ENCODE results near the gene PRSS36.
"Not testable (repeated sequence)": the region's sequence is repeated elsewhere in the genome, so short reads cannot be mapped to it uniquely, and the experiment has no call there.

The PRSS36 gene

DNA sequence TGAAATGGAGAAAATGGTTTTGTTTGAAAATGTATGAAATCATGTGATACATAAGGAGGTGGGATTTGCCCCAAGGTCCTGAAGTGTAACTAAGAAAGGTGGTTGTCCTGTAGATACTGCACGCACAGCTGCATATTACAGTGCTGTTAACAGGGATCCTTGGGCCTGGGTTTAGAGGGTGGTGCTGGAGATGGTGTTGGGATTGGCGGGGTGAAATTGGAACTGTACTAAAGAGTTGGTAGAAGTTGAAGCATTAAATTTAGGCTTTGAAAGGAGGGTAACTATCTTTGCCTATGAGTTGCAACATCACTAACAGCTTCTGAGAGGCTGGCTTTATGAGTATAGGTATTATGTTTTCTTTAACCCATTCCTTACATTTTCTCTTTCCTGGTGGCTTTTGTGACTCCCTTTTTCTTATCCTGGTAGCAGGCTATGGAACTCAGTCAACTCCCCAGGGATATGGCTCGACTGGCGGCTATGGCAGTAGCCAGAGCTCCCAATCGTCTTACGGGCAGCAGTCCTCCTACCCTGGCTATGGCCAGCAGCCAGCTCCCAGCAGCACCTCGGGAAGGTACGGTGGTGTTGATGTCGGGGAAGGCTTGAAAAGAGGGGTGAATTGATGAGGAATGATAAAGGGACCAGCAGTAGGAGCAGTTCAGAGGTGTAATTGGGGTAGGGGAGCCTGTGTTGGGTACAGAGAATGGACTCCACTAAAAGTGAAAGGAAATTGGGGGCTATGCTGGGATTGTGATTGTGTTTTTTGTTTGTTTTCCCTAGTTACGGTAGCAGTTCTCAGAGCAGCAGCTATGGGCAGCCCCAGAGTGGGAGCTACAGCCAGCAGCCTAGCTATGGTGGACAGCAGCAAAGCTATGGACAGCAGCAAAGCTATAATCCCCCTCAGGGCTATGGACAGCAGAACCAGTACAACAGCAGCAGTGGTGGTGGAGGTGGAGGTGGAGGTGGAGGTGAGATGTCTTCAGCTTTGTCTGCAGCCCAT is 33.9 kb upstream of the PRSS36 start:
- no peak for DNase-seq (ENCODE audit: low read depth)

DNA sequence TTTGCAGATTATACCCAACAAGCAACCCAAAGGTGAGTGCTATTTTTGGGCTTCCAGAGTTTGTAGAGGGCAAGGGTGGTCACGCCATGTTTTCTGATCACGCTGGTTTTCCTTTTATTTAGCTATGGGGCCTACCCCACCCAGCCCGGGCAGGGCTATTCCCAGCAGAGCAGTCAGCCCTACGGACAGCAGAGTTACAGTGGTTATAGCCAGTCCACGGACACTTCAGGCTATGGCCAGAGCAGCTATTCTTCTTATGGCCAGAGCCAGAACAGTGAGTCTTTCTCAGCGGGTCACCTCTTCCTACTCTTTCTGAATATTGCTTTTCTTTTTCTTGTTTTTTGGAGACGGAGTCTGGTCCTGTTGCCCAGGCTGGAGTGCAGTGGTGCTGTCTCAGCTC is 32.5 kb upstream of the PRSS36 start:
- DNase-seq (ENCODE audit: low read depth), result no peak

DNA sequence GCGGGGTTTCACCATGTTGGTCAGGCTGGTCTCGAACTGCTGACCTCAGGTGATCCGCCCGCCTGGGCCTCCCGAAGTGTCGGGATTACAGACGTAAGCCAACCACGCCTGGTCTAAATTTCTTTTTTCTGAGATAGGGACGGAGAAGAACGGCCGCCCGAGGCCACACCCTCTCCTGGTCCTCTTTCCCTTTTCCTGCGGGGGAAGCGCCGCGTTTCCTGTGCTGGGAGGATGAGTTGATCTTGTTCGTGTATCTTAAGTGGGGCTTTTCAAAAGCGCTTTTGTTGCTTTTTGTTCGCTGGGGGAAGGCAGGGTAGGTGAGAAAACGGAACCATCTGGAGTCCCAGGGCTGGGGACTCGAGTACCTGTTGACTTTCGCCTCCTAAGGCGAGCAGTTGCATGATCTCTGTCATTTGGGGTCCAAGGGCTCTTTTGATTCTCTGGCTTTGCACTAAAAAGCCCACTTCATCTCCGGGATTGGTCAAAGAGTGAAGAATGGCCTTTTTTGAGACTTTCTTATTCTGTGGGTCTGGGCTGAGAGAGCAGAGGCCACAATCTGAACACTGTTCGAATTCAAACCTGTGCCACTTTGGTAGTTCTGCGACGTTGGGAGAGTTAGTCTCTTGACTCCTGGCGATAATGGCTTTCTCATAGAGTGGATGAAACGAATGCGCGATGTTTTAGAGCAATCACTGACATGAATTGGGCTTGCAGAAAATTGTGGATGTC is 31.4 kb upstream of the PRSS36 start:
- no peak for DNase-seq (ENCODE audit: low read depth)

DNA sequence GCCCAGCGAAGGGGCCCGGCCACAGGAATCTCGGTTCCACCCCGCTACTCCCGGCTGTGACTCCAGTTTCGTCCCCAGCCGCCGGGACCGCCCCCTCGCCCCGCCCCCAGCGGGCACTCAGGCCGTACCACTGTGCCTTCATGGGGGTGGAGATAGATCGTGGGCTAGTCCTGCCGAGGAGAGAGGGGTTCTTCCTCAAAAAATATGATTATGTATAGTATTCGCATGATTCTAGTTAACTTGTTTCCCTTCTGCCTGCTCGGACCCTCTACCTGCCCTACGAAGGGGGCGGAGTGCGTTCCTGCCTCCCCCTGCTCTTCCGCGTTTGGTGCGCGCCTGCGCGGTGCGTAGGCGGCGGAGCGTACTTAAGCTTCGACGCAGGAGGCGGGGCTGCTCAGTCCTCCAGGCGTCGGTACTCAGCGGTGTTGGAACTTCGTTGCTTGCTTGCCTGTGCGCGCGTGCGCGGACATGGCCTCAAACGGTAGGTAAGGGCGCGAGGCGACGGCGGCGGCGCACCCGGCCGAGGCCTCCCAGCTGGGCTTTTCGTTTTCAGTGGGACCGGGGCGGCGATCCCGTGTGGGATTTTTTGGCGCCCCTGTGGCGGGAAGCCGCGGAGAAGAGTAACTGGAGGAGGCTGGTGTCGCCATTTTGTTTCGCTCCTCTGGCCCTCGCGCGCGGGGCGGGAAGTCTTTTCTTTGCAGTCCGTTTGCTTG is 30.0 kb upstream of the PRSS36 start, which contains the start of gene FUS:
Gene FUS, plus strand, starts transcription at position 393 of the 713 bp plus-strand sequence. Its CDS starts 76 bp downstream, at position 469.
- DNase-seq (ENCODE audit: low read depth), result no peak

DNA sequence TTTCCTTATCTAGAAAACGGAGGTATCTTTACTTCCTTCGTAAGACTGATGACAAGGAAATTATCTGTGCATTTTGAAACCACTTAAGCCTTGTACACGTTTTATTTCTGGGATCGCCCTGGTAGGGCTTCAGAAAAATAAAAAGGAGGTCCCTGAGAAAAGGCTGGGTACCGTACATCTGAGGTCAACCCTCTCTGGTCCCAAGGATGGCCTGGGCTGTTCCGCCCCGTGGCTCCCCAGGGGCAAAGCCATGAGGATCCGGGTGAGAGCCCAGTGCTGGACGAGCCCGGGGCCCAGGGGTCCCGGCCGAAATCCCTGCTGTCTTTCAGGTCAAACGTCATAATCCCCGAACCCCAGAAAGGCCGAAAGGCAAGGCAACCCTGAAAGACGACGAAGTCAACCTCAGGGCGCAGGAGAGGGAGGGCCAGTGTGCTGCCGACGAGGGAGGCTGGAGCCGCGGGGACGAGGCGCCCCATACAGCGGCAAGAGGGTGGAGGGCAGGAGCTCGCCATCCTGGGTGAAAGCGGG is 29.4 kb upstream of the PRSS36 start:
- no peak for DNase-seq (ENCODE audit: low read depth)

DNA sequence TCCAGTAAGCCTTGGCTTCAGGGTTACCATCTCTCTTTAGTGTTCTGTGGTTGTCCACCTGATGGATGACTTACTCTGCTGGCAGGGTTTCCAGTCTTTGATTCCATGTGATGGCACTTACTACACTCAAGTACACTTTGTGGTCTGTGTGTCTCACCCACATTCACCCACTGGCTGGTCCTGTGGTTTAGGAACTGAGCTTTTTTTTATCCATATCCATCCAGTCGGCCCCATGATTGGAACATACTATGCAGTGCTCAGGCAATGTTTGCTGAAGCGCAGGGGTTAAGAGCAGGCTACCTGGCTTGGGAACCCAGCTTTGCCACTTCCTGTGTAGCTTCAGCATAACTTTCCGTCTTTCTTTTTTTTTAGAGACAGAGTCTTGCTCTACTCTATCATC is 27.3 kb upstream of the PRSS36 start:
- DNase-seq (ENCODE audit: low read depth), result no peak

DNA sequence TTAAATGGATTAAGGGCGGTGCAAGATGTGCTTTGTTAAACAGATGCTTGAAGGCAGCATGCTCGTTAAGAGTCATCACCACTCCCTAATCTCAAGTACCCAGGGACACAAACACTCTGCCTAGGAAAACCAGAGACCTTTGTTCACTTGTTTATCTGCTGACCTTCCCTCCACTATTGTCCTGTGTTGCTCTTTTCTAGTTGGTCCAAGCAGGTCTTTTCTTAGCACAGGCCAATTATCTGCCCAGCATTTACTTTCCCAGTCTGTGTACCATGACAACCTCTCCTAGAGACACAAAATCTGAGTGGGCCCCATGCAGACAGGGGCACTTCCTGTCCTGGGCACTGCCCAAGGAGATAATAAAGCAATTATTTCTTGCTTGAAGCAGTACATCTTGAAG is 20.2 kb upstream of the PRSS36 start:
- DNase-seq (ENCODE audit: low read depth), result not testable (repeated sequence)

DNA sequence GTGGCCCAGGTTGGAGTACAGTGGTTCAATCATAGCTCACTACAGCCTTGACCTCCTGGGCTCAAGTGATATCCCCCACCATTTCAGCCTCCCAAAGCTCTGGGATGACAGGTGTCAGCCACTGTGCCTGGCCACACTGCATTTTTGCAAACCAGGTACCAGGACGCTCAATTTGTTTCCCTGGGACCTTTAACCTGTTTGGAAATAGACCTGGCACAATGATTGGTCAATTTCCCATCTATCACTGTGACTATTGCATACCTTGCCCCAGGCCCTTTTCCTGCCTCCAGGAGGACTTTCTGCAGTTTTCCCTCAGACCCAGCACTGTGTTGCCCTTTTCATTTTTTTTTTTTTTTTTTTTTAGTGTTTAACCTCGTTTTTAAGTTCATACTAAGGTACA is 19.0 kb upstream of the PRSS36 start:
- DNase-seq (ENCODE audit: low read depth), result no peak

DNA sequence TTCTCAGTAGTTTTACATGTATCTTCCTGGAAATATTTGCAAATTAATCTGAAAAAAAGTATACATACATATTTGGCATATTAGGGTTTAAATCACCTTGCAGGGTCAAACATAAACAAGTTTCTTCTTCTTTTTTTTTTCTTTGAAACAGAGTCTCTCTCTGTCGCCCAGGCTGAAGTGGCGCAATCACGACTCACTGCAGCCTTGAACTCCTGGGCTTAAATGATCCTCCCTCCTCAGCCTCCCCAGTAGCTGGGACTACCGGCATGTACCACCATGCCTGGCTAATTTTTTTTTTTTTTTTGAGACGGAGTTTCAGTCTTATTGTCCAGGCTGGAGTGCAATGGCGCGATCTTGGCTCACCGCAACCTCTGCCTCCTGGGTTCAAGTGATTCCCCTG is 17.4 kb upstream of the PRSS36 start:
- DNase-seq (ENCODE audit: low read depth), result no peak

DNA sequence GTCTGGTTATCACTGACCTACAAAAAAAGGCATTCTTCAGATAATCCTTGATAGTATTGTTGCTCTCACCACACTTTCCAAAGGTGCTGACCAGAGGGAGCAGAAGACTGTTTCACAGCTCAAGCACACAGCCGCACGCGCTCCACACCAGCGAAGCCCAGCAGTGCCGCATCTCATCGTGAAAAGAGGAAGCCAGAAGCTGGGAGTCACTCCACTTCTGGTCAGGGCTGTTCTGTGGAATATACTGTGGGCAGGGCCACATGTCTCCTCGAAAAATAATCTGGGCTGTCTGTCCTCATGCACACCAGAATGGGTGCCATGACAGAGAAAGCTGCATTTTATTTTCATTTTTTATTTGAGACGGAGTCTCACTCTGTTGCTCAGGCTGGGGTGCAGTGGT is 7.3 kb upstream of the PRSS36 start:
- DNase-seq (ENCODE audit: low read depth), result no peak

DNA sequence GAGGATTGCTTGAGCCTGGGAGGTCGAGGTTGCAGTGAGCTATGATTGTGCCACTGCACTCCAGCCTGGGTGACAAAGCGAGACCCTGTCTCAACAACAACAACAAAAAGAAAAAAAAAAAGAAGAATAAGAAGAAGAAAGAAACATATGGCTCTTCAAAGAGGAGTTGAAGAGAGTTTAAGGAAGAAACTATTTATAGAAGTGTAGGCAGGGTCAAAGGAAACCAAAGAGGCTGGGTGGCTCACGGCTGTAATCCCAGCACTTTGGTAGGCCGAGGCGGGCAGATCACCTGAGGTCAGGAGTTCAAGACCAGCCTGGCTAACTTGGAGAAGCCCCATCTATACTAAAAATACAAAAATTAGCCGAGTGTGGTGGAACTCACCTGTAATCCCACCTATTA is 1.1 kb upstream of the PRSS36 start:
- not testable (repeated sequence) for DNase-seq (ENCODE audit: low read depth)

DNA sequence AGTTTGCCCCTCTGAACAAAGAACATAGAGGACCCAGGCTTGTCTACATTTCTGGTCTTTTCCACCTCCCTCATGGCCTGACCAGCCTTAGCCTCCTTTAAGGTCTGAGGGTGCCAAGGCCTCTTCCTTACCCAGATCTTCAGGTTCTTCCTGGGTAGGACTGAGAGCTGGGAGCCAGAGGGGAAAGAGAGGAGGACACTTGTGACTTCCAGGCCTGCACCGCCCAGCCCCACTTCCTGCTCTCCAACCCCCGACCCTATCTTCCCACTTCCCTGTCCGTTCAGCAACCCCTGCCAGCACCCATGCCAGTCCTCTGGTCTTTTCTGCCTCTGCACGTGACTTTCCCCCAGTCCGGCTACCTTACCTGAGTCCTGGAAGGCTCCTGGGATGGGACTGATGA is 534 bp downstream of the PRSS36 start:
- no peak for DNase-seq (ENCODE audit: low read depth)

DNA sequence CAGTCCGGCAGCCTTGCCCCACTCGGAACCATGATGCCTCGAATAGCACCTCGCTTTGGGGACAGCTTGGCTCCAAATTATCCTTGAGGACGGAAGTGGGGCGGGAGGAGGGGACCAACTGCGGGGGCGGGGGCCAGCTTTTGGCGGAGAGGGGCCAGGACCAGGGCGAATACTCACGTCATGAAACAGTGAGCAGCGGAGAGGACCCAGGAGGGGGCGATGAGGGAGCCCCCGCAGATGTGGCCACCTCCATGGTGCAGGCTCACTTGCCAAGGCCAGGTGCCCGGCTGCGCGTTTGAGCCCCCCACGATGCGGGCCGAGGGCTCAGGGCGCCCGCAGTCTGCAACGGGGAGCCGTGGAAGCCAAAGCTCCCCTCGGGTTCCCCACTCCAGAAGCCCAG is 970 bp downstream of the PRSS36 start:
- DNase-seq (ENCODE audit: low read depth), result no peak

DNA sequence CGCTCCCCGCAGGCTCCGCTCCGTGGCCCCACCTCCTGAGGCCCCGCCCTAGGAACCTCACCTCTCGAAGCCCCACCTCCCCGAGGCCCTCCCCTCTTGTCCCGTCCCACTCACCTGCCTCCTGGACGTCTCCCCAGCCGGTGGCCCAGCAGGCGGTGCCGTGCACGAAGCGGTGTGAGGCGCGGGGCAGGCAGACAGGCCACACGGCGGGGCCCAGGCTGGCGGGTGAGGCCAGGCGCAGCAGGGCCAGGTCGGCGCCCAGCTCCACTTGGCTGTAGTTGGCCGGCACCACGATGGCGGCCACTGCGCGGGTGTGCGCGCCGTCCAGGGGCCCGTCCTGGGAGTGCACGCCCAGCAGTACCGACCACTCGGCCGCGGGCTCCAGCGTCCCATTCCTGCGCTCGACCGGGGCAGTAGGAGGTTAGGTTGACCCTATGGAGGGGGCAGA is 1.6 kb downstream of the PRSS36 start:
- no peak for DNase-seq (ENCODE audit: low read depth)

DNA sequence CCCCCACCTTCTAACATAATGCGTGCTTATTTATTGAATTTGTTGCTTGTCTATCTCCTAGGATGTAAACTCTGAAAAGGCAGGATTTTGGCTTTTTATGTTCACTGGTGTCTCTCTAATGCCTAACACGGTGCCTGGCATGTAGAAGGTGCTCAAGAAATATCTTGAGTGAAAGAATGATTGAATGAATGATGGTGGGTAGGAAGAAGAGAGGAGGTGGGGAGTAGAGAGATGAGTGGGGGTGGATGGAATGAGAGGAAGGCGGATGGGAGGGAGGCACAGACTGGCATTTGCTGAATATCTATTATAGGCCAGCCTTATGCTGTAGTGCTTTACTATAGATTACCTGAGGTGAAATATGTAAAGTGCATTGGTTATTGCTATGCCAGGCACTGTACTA is 2.3 kb downstream of the PRSS36 start:
- no peak for DNase-seq (ENCODE audit: low read depth)

DNA sequence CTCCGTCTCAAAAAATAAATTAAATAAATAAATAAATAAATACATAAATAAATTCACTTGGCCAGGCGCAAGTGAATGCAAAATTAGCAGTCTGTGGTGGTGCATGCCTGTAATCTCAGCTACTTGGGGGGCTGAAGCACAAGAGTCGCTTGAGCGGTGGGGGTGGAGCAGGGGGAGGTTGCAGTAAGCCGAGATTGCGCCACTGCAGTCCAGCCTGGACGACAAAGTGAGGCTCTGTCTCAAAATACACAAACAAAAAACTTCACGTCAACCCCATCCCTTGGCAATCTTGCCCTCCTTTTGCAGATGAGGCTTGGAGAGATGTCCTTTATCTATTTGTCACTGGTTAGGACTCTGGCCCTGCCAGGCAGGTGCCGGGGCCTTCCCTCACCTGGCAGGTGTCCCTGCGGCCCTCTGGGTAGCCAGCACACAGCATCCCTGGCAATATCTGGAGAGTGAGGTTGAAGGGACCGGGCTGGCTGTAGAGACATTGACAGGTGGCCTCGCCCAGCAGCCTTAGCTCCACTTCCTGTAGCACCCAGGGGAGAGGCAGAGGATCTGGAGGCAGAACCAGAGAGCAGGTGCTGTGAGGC is 4.4 kb downstream of the PRSS36 start:
- DNase-seq (ENCODE audit: low read depth), result no peak

DNA sequence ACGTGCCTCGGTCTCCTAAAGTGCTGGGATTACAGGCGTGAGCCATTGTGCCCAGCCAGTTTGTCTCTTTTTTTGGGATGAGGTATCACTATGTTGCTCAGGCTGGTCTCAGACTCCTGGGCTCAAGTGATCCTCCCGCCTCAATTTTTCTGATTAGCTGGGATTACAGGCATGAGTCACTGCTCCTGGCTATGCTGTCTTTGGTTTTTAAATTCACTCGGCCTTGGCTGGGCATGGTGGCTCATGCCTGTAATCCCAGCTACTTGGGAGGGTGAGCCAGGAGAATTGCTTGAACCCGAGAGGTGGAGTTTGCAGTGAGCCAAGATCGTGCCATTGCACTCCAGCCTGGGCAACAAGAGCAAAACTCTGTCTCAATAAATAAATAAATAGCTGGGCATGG is 5.4 kb downstream of the PRSS36 start:
- not testable (repeated sequence) for DNase-seq (ENCODE audit: low read depth)

DNA sequence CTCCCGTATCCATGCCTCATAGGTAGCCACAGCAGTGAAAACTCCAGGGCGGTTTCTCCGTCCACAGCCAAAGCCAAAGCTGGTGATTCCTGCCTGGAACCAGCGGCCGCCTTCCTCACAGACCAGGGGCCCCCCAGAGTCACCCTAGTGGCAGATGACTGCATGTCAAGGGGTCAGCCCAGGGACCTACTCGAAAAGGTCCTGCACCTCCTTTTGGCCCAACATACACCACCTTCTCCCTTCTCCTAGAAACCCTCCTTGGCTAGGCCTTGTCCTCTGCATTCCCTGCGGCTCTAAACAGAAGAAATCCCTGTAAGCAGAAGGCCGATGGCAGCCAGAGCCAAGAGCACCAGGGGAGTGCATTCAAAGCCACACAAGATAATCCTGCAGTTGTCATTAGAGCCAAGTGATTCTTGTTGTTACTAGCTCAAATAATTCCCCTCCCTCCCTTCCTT is 6.1 kb downstream of the PRSS36 start:
- DNase-seq (ENCODE audit: low read depth), result no peak

DNA sequence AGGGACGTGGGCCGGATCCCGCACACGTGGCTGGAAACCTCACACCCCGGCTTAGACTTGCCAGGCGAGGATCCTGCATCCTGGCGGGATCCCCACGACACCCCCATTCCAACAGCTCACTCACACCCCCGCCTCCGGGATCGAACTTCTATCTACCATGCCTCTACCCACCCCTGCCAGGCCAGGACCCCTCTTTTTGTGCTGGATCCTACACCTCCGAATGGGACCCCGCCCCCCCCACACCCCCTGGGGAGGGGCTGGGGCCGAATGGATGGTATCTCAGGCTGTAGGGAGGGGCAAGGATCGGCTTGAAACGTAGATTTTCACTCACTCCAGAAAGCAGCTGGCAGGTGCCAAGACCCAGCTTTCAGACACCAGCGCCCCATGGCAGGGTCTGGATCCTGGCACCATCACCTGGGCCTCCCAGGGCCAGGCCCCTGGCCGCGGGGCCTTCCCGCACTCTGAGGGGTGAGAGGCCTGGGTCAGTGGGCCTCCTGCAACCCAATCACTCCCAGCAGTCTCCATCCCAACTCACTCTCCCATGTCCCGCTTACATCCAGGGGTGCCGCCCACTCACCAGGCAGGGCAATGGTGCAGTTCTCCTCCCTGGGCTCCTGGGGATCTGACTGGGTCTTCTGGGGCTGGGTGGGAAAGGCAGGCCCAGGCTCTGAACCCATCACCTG is 6.7 kb downstream of the PRSS36 start:
- DNase-seq (ENCODE audit: low read depth), result no peak

DNA sequence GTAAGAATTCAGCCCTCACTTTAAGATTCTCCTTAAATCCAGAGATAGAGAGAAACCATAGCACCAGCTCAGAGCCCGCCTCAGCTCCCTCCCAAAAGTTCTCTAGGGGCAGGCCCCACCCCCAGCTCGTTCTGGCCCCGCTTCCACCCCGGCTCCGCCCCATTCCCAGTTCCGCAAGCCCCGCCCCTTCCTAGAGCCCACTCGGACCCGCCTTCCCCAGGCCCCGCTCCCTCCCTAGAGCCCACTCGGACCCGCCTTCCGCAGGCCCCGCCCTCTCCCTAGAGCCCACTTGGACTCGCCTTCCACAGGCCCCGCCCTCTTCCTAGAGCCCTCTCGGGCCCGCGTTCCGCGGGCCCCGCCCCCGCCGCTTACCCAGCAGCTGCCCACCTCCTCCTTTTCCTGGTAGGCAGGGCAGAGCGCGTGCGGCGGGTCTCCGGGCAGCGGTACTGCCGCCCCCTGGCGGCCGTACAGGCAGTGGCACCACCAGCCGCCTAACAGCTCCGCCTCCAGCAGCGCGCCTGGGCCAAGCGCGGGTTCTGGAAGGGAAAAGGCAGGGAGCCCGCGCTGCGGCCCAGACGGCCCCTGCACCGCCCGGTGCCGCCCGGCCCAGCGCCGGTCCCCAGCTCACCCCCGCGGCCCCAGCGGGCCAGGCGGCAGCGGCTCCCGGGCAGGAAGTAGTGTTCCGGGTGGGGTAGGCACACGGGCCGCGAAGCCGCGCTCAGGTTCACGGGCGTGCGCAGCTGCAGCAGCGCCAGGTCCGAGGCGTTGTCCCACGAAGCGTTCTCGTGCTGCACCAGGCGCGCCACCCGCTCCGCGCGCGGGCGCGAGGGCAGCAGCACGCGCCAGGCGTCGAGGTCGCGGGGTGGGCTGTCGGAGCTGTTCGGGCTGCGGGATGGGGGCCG is 7.5 kb downstream of the PRSS36 start:
- DNase-seq (ENCODE audit: low read depth), result peak; percentile 77

All from GM04503 (cell line).